IMR-90 (cell line): ENCODE data around the gene STX18. TPM values are rescaled to one million over a fixed set of nuclear protein-coding genes. Genes with fewer than 3 reads are reported as not detected.
A peak's percentile ranks its signal among the peaks of the same experiment; 100 is the strongest.

ENCODE experiments used
- ATAC-seq: fragments of 200-7000 bp; cut with Tn5 transposase; 2 replicates; pipeline ENCODE4 v1.9.1; 2020; ENCODE audit warnings: low read depth, mild to moderate bottlenecking, moderate library complexity
- BruUV-seq: library from RNA; stranded (reverse); fragments of 400-500 nt; replicated peaks from 2 replicates; lab custom pipeline; 2021; lab: Mats Ljungman, UMichigan
- CTCF ChIA-PET: fragments of 300-600 bp; formaldehyde crosslinking; extraction: SDS; loops from one replicate; lab custom pipeline; 2021; ENCODE audit warnings: antibody characterized with exemption; lab: Yijun Ruan, JAX
- POLR2A ChIA-PET: fragments of 300-600 bp; sonication (Branson Sonifier 250); formaldehyde crosslinking; loops from one replicate; lab custom pipeline; 2022; ENCODE audit warnings: antibody characterized with exemption; ENCODE audit not compliant: unreplicated experiment; lab: Charles Lee
- DNase-seq: peaks from one replicate; pipeline ENCODE4 v3.0.0; 2013
- H2AFZ ChIP-seq: replicated peaks from 2 replicates; pipeline ENCODE3; 2013; ENCODE audit warnings: low read length, mild to moderate bottlenecking; ENCODE audit not compliant: poor library complexity
- H2AK5ac ChIP-seq: 2 replicates; pipeline ENCODE4 v1.6.1; 2013; ENCODE audit warnings: low read depth, low read length, inconsistent platforms
- H2AK9ac ChIP-seq: replicated peaks from 2 replicates; pipeline ENCODE3; 2013; ENCODE audit warnings: mild to moderate bottlenecking, low read depth, low read length, moderate library complexity; ENCODE audit not compliant: poor library complexity
- H2BK120ac ChIP-seq: 2 replicates; pipeline ENCODE4 v1.6.1; 2013; ENCODE audit warnings: low read depth, low read length, inconsistent platforms
- H2BK15ac ChIP-seq: 3 replicates; pipeline ENCODE4 v1.6.1; 2013; ENCODE audit warnings: low read depth, low read length, inconsistent platforms
- H2BK20ac ChIP-seq: 2 replicates; pipeline ENCODE4 v1.6.1; 2013; ENCODE audit warnings: low read depth, mild to moderate bottlenecking, inconsistent platforms, low read length, moderate library complexity
- H2BK5ac ChIP-seq: 2 replicates; pipeline ENCODE4 v1.6.1; 2013; ENCODE audit warnings: mild to moderate bottlenecking, low read depth, low read length, inconsistent platforms; ENCODE audit not compliant: poor library complexity, severe bottlenecking
- H3K14ac ChIP-seq: replicated peaks from 2 replicates; pipeline ENCODE4 v1.6.1; 2013; ENCODE audit warnings: low read depth, low read length, inconsistent platforms
- H3K18ac ChIP-seq: 2 replicates; pipeline ENCODE4 v1.6.1; 2013; ENCODE audit warnings: low read depth, low read length, control low read depth
- H3K23ac ChIP-seq: 2 replicates; pipeline ENCODE4 v1.6.1; 2013; ENCODE audit warnings: low read depth, low read length, inconsistent platforms
- H3K27ac ChIP-seq: 2 replicates; pipeline ENCODE4 v1.5.1; 2013; ENCODE audit warnings: mild to moderate bottlenecking, control low read depth, low read length; ENCODE audit not compliant: insufficient read depth
- H3K27me3 ChIP-seq: 2 replicates; pipeline ENCODE4 v1.6.1; 2013; ENCODE audit warnings: low read length; ENCODE audit not compliant: control insufficient read depth, insufficient read depth
- H3K36me3 ChIP-seq: 2 replicates; pipeline ENCODE4 v1.6.1; 2013; ENCODE audit warnings: low read length, mixed read lengths; ENCODE audit not compliant: control insufficient read depth, insufficient read depth
- H3K4ac ChIP-seq: 2 replicates; pipeline ENCODE4 v1.6.1; 2013; ENCODE audit warnings: low read depth, low read length, inconsistent platforms
- H3K4me1 ChIP-seq: 2 replicates; pipeline ENCODE4 v1.6.1; 2013; ENCODE audit warnings: low read length, mixed read lengths; ENCODE audit not compliant: control insufficient read depth, insufficient read depth
- H3K4me2 ChIP-seq: 2 replicates; pipeline ENCODE4 v1.6.1; 2013; ENCODE audit warnings: low read depth, mild to moderate bottlenecking, control low read depth, low read length, moderate library complexity
- H3K4me3 ChIP-seq: 2 replicates; pipeline ENCODE4 v1.5.1; 2013; ENCODE audit warnings: low read depth, mild to moderate bottlenecking, control low read depth, low read length, moderate library complexity; ENCODE audit not compliant: insufficient read depth
- H3K56ac ChIP-seq: 2 replicates; pipeline ENCODE4 v1.6.1; 2013; ENCODE audit warnings: low read length, inconsistent platforms; ENCODE audit not compliant: insufficient read depth; ENCODE audit errors: extremely low read depth
- H3K79me1 ChIP-seq, 2 experiments: 2 replicates each; pipeline ENCODE4 v1.6.1; 2013; ENCODE audit warnings: low read length in 2 of 2, inconsistent platforms in 1 of 2, low read depth in 1 of 2
- H3K9ac ChIP-seq: 2 replicates; pipeline ENCODE4 v1.6.1; 2013; ENCODE audit warnings: low read depth, low read length, control low read depth
- H3K9me1 ChIP-seq: 2 replicates; pipeline ENCODE4 v1.6.1; 2013; ENCODE audit warnings: low read length, inconsistent platforms; ENCODE audit not compliant: insufficient read depth
- H3K9me3 ChIP-seq: 2 replicates; pipeline ENCODE4 v1.6.1; 2013; ENCODE audit warnings: low read length; ENCODE audit not compliant: control insufficient read depth, insufficient read depth
- H4K20me1 ChIP-seq: 2 replicates; pipeline ENCODE4 v1.6.1; 2013; ENCODE audit warnings: low read length, inconsistent platforms; ENCODE audit not compliant: insufficient read depth
- H4K5ac ChIP-seq: 2 replicates; pipeline ENCODE4 v1.6.1; 2013; ENCODE audit warnings: mild to moderate bottlenecking, low read depth, low read length, control low read depth
- H4K8ac ChIP-seq, 2 experiments: 2 replicates each; pipeline ENCODE4 v1.6.1; 2013; ENCODE audit warnings: low read depth in 2 of 2, low read length in 2 of 2, control low read depth in 1 of 2, inconsistent platforms in 1 of 2
- H4K91ac ChIP-seq: 2 replicates; pipeline ENCODE4 v1.6.1; 2013; ENCODE audit warnings: low read depth, low read length, inconsistent platforms; ENCODE audit not compliant: insufficient read depth
- CHD1 ChIP-seq: IDR thresholded peaks from 2 replicates; pipeline ENCODE4 v1.6.1; 2012; ENCODE audit warnings: low read depth, low read length, improper control_type of control experiment
- MXI1 ChIP-seq: IDR thresholded peaks from 2 replicates; pipeline ENCODE4 v1.6.1; 2012; ENCODE audit warnings: low read depth, mild to moderate bottlenecking, low read length, moderate library complexity, borderline replicate concordance
- dilution Hi-C: fragments of 300-500 bp; cut with HindIII; formaldehyde crosslinking; loops from one replicate; pipeline ENCODE4 v1.14.3; 2018; ENCODE audit warnings: low sequenced_read_pairs; ENCODE audit not compliant: unreplicated experiment
- in situ Hi-C: fragments of 300-500 bp; cut with MboI; formaldehyde crosslinking; loops from 3 replicates; pipeline ENCODE4 v1.14.3; 2019; ENCODE audit warnings: low sequenced_read_pairs, inconsistent platforms, mixed read lengths
- intact Hi-C: fragments of 100-400 bp; cut with micrococcal nuclease; formaldehyde crosslinking; loops from 2 replicates; pipeline ENCODE4 v1.10.0; 2022
- polyA plus RNA-seq, 3 experiments: library from polyadenylated mRNA; depleted of rRNA; stranded (reverse); fragments of >200 nt; gene quantifications; 2 replicates each; pipeline ENCODE4 v1.2.3, GENCODE V29; 2012; ENCODE audit warnings: low replicate concordance in 1 of 3
- total RNA-seq: library from RNA; depleted of rRNA; stranded (reverse); fragments of >200 nt; gene quantifications from 2 replicates; pipeline ENCODE4 v1.2.3, GENCODE V29; 2012
- TF ChIP-seq, protein P1 (sequence below): fragments of 150-350 bp; IDR thresholded peaks from 2 replicates; pipeline ENCODE4 v1.6.1; 2016; ENCODE audit warnings: low read depth, mild to moderate bottlenecking, low read length, moderate library complexity, borderline replicate concordance
- TF ChIP-seq, protein P2 (sequence below): conservative IDR thresholded peaks from 2 replicates; pipeline ENCODE4 v1.5.1; 2012; ENCODE audit warnings: mild to moderate bottlenecking, low read depth, low read length, improper control_type of control experiment

STX18 gene
- total and polyA plus RNA-seq, 2 of the 4 experiments (the other 2 are of a cell fraction), result 20.1 to 23.4 TPM

DNA sequence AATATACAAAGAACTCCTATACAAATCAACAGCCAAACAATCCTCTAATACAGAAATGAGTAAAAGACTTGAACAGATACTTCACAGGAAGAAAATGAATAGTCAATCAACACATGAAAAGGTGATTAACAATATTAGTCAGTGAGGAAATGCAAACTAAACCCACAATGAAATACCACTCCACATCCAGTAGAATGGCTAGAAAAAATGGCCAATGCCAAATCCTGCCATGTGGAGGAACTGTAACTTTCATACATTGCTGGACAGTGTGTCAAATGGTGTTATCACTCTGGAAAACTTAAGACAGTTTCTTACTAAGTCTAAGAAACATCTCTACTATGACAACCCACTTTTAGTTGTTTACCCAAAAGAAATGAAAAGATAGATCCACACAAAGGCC, 95.4 kb downstream of the STX18 start:
- Histone ChIP-seq H3K27me3 (no peaks in the 10 kb centered on the region), H3K14ac (no peak overlapping the region), H3K4ac (no peak overlapping the region), H2BK5ac (peak overlapping the region; percentile 59), H2AK5ac (no peak overlapping the region), H2BK120ac (no peak overlapping the region), H3K79me1 (peaks cover 0 to 15% of the 10 kb centered on the region in 2 experiments; a peak in 1 of 4 replicates), H4K20me1 (no peaks in the 10 kb centered on the region), H2BK20ac (no peak overlapping the region), H2BK15ac (no peak overlapping the region), H3K36me3 (no peaks in the 10 kb centered on the region), H3K9ac (no peak overlapping the region), H3K4me1 (peaks cover 6% of the 10 kb centered on the region), H3K23ac (no peak overlapping the region), H3K9me1 (0 out of 2 replicates have a peak, but pooled peaks cover 3% of the 10 kb centered on the region), H4K8ac (no peak overlapping the region), H3K4me3 (no peak overlapping the region), H4K5ac (no peak overlapping the region), H3K18ac (no peak overlapping the region), H3K27ac (no peak overlapping the region), H3K56ac (no peak overlapping the region), H2AK9ac (no peak overlapping the region), H3K9me3 (no peaks in the 10 kb centered on the region), H4K91ac (no peak overlapping the region), H2AFZ (no peak overlapping the region), H3K4me2 (no peak overlapping the region)
- in situ Hi-C loops, result no loop called here
- ATAC-seq, result peak; percentile 57
- ChIA-PET CTCF (no interaction called here), POLR2A (no interaction called here)
- no TSS peak for BruUV-seq
- peak; percentile 55 for DNase-seq
- dilution Hi-C loops, result no loop called here
- TF ChIP-seq, protein P1, sequence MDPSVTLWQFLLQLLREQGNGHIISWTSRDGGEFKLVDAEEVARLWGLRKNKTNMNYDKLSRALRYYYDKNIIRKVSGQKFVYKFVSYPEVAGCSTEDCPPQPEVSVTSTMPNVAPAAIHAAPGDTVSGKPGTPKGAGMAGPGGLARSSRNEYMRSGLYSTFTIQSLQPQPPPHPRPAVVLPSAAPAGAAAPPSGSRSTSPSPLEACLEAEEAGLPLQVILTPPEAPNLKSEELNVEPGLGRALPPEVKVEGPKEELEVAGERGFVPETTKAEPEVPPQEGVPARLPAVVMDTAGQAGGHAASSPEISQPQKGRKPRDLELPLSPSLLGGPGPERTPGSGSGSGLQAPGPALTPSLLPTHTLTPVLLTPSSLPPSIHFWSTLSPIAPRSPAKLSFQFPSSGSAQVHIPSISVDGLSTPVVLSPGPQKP, result no peak
- TF ChIP-seq CHD1, result no peak
- TF ChIP-seq MXI1, result 0 out of 2 replicates have a peak, but pooled peaks have one; percentile 45
- TF ChIP-seq, protein P2, sequence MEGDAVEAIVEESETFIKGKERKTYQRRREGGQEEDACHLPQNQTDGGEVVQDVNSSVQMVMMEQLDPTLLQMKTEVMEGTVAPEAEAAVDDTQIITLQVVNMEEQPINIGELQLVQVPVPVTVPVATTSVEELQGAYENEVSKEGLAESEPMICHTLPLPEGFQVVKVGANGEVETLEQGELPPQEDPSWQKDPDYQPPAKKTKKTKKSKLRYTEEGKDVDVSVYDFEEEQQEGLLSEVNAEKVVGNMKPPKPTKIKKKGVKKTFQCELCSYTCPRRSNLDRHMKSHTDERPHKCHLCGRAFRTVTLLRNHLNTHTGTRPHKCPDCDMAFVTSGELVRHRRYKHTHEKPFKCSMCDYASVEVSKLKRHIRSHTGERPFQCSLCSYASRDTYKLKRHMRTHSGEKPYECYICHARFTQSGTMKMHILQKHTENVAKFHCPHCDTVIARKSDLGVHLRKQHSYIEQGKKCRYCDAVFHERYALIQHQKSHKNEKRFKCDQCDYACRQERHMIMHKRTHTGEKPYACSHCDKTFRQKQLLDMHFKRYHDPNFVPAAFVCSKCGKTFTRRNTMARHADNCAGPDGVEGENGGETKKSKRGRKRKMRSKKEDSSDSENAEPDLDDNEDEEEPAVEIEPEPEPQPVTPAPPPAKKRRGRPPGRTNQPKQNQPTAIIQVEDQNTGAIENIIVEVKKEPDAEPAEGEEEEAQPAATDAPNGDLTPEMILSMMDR, result no peak
- intact Hi-C loops, result no loop called here
